ENCODE data around the gene P4HTM.

GRCh38 chr3:49030321-49030720 is 40.3 kb downstream of the P4HTM start:
- TF ChIP-seq EP300 (IDR thresholded peaks at IDR 0.05) (no peak), CTCF (IDR thresholded peaks at IDR 0.05) (no peak), POLR2A (IDR thresholded peaks at IDR 0.05) (no peak)
